Astrocyte (in vitro differentiated cells and primary cell): Measurements from ENCODE around the gene C17orf67. TPM values are rescaled to one million over a fixed set of nuclear protein-coding genes. Genes with fewer than 3 reads are reported as not detected.

Source experiments
- DNase-seq: peaks from one replicate; pipeline ENCODE4 v3.0.0-alpha.2; 2010; ENCODE audit warnings: low read depth
- FAIRE-seq: peaks from 2 replicates; lab custom pipeline; 2011; peaks lifted over from hg19 to GRCh38; lab: Jason Lieb, UNC
- H2AFZ ChIP-seq: 2 replicates; pipeline ENCODE4 v1.6.0; 2012; ENCODE audit warnings: low read depth, low read length, inconsistent platforms
- H3K27ac ChIP-seq: 2 replicates; pipeline ENCODE4 v1.5.1; 2011; ENCODE audit warnings: low read depth, low read length, inconsistent platforms
- H3K27me3 ChIP-seq: 2 replicates; pipeline ENCODE4 v1.6.0; 2011; ENCODE audit warnings: low read length, inconsistent platforms; ENCODE audit not compliant: insufficient read depth
- H3K36me3 ChIP-seq: 2 replicates; pipeline ENCODE4 v1.5.1; 2011; ENCODE audit warnings: low read length, inconsistent platforms; ENCODE audit not compliant: insufficient read depth
- H3K4me1 ChIP-seq: 2 replicates; pipeline ENCODE4 v1.5.1; 2011; ENCODE audit warnings: low read length, inconsistent platforms; ENCODE audit not compliant: insufficient read depth
- H3K4me2 ChIP-seq: 2 replicates; pipeline ENCODE4 v1.6.0; 2012; ENCODE audit warnings: low read length, inconsistent platforms
- H3K4me3 ChIP-seq: 2 replicates; pipeline ENCODE4 v1.5.1; 2011; ENCODE audit warnings: low read depth, mild to moderate bottlenecking, low read length, inconsistent platforms; ENCODE audit not compliant: insufficient read depth
- H3K79me2 ChIP-seq: 2 replicates; pipeline ENCODE4 v1.6.0; 2012; ENCODE audit warnings: mild to moderate bottlenecking, low read length, inconsistent platforms; ENCODE audit not compliant: insufficient read depth
- H3K9ac ChIP-seq: 2 replicates; pipeline ENCODE4 v1.6.0; 2012; ENCODE audit warnings: mild to moderate bottlenecking, low read length, inconsistent platforms
- H3K9me3 ChIP-seq: 2 replicates; pipeline ENCODE4 v1.5.1; 2012; ENCODE audit warnings: low read depth, mild to moderate bottlenecking, low read length, inconsistent platforms; ENCODE audit not compliant: insufficient read depth
- H4K20me1 ChIP-seq: 2 replicates; pipeline ENCODE4 v1.6.0; 2012; ENCODE audit warnings: low read length, inconsistent platforms; ENCODE audit not compliant: insufficient read depth
- H3K27ac Mint-ChIP-seq: one replicate; pipeline ENCODE4 v1.8.0; 2021; ENCODE audit warnings: mild to moderate bottlenecking, mixed read lengths; ENCODE audit not compliant: unreplicated experiment
- H3K27me3 Mint-ChIP-seq: one replicate; pipeline ENCODE4 v1.8.0; 2021; ENCODE audit warnings: low read depth, mixed read lengths; ENCODE audit not compliant: unreplicated experiment
- H3K36me3 Mint-ChIP-seq: one replicate; pipeline ENCODE4 v1.8.0; 2021; ENCODE audit warnings: low read depth, mixed read lengths; ENCODE audit not compliant: unreplicated experiment
- H3K4me1 Mint-ChIP-seq: one replicate; pipeline ENCODE4 v1.8.0; 2021; ENCODE audit warnings: low read depth, mixed read lengths; ENCODE audit not compliant: unreplicated experiment
- H3K4me3 Mint-ChIP-seq: one replicate; pipeline ENCODE4 v1.8.0; 2021; ENCODE audit warnings: mild to moderate bottlenecking, moderate library complexity, mixed read lengths; ENCODE audit not compliant: unreplicated experiment
- H3K9me3 Mint-ChIP-seq: one replicate; pipeline ENCODE4 v1.8.0; 2021; ENCODE audit warnings: mild to moderate bottlenecking, mixed read lengths; ENCODE audit not compliant: unreplicated experiment
- CTCF ChIP-seq: IDR thresholded peaks from 2 replicates; pipeline ENCODE4 v1.5.1; 2011; ENCODE audit warnings: low read depth, mild to moderate bottlenecking, inconsistent platforms, low read length, moderate library complexity; ENCODE audit not compliant: insufficient read depth
- EZH2 ChIP-seq: IDR thresholded peaks from 2 replicates; pipeline ENCODE4 v1.6.1; 2012; ENCODE audit warnings: mild to moderate bottlenecking, low read length, inconsistent platforms; ENCODE audit not compliant: insufficient read depth
- total RNA-seq: library from RNA; stranded (reverse); gene quantifications from 2 replicates; pipeline ENCODE4 v1.2.1, GENCODE V29; 2021

The C17orf67 gene
- total RNA-seq, 1 donor from 2014 or later: 2.8 TPM

GRCh38 chr17:56771975-56772374, 61.7 kb downstream of the C17orf67 start:
- Histone ChIP-seq H3K4me1 (no peaks in the 10 kb centered on the region), H3K9ac (no peak overlapping the region), H3K4me2 (no peak overlapping the region), H4K20me1 (no peaks in the 10 kb centered on the region), H3K27me3 (peaks cover 7% of the 10 kb centered on the region), H3K4me3 (no peak overlapping the region), H3K36me3 (no peaks in the 10 kb centered on the region), H2AFZ (no peak overlapping the region), H3K27ac (no peak overlapping the region), H3K9me3 (no peaks in the 10 kb centered on the region), H3K79me2 (no peaks in the 10 kb centered on the region)
- H3K4me3 Mint-ChIP-seq: no peak overlapping the region
- H3K4me1 Mint-ChIP-seq: no peaks in the 10 kb centered on the region
- TF ChIP-seq CTCF: no peak
- no peak for TF ChIP-seq EZH2
- no peaks in the 10 kb centered on the region for H3K36me3 Mint-ChIP-seq
- no peak for DNase-seq
- peaks cover 8% of the 10 kb centered on the region for H3K27me3 Mint-ChIP-seq
- no peaks in the 10 kb centered on the region for H3K9me3 Mint-ChIP-seq
- no peak for FAIRE-seq
- H3K27ac Mint-ChIP-seq: no peak overlapping the region

GRCh38 chr17:56771563-56771962, 62.2 kb downstream of the C17orf67 start:
- DNase-seq: no peak
- TF ChIP-seq CTCF (no peak), EZH2 (no peak)
- FAIRE-seq: no peak
- Histone ChIP-seq H3K4me3 (no peak overlapping the region), H3K36me3 (no peaks in the 10 kb centered on the region), H3K4me2 (no peak overlapping the region), H4K20me1 (no peaks in the 10 kb centered on the region), H3K9me3 (no peaks in the 10 kb centered on the region), H3K79me2 (no peaks in the 10 kb centered on the region), H3K27me3 (peaks cover 9% of the 10 kb centered on the region), H2AFZ (no peak overlapping the region), H3K9ac (no peak overlapping the region), H3K27ac (no peak overlapping the region), H3K4me1 (no peaks in the 10 kb centered on the region)
- peaks cover 8% of the 10 kb centered on the region for H3K27me3 Mint-ChIP-seq
- H3K4me3 Mint-ChIP-seq: no peak overlapping the region
- H3K27ac Mint-ChIP-seq: no peak overlapping the region
- H3K9me3 Mint-ChIP-seq: no peaks in the 10 kb centered on the region
- no peaks in the 10 kb centered on the region for H3K36me3 Mint-ChIP-seq
- H3K4me1 Mint-ChIP-seq: no peaks in the 10 kb centered on the region

GRCh38 chr17:56770427-56770826, 63.3 kb downstream of the C17orf67 start:
- Histone ChIP-seq H2AFZ (no peak overlapping the region), H3K9me3 (no peaks in the 10 kb centered on the region), H3K4me1 (no peaks in the 10 kb centered on the region), H3K36me3 (no peaks in the 10 kb centered on the region), H3K4me2 (no peak overlapping the region), H3K4me3 (no peak overlapping the region), H4K20me1 (no peaks in the 10 kb centered on the region), H3K27ac (no peak overlapping the region), H3K79me2 (no peaks in the 10 kb centered on the region), H3K9ac (no peak overlapping the region), H3K27me3 (peaks cover 15% of the 10 kb centered on the region)
- H3K4me3 Mint-ChIP-seq: no peak overlapping the region
- H3K9me3 Mint-ChIP-seq: no peaks in the 10 kb centered on the region
- no peaks in the 10 kb centered on the region for H3K4me1 Mint-ChIP-seq
- peaks cover 8% of the 10 kb centered on the region for H3K27me3 Mint-ChIP-seq
- no peak overlapping the region for H3K27ac Mint-ChIP-seq
- DNase-seq: no peak
- TF ChIP-seq EZH2 (no peak), CTCF (no peak)
- no peaks in the 10 kb centered on the region for H3K36me3 Mint-ChIP-seq
- FAIRE-seq: no peak
